Loucy (cell line): Measurements from ENCODE around the gene SSBP2.

Experiments
- H2AFZ ChIP-seq: fragments of 200-600 bp; sonication (generic); 2 replicates; pipeline ENCODE4 v1.6.0; 2016; ENCODE audit warnings: antibody characterized with exemption, mild to moderate bottlenecking, low read length, moderate library complexity
- H3F3A ChIP-seq: fragments of 200-600 bp; 2 replicates; pipeline ENCODE4 v1.6.0; 2016; ENCODE audit warnings: antibody characterized with exemption, low read depth, mild to moderate bottlenecking
- H3K27me3 ChIP-seq: fragments of 200-600 bp; sonication (generic); 2 replicates; pipeline ENCODE4 v1.6.1; 2014; ENCODE audit warnings: low read length, mild to moderate bottlenecking; ENCODE audit not compliant: insufficient read depth, poor library complexity, severe bottlenecking
- H3K36me3 ChIP-seq: fragments of 200-600 bp; sonication (generic); 2 replicates; pipeline ENCODE4 v1.6.1; 2016; ENCODE audit warnings: low read length; ENCODE audit not compliant: insufficient read depth
- H3K4me1 ChIP-seq: fragments of 200-600 bp; sonication (generic); 2 replicates; pipeline ENCODE4 v1.5.1; 2014; ENCODE audit warnings: low read length, mild to moderate bottlenecking; ENCODE audit not compliant: insufficient read depth, poor library complexity, severe bottlenecking
- H3K4me2 ChIP-seq: fragments of 200-600 bp; sonication (generic); 2 replicates; pipeline ENCODE4 v1.6.0; 2014; ENCODE audit warnings: antibody characterized with exemption, low read length, low read depth, mild to moderate bottlenecking; ENCODE audit not compliant: poor library complexity, severe bottlenecking
- H3K4me3 ChIP-seq: fragments of 200-600 bp; sonication (generic); 2 replicates; pipeline ENCODE4 v1.5.1; 2014; ENCODE audit warnings: low read length, mild to moderate bottlenecking, mixed read lengths; ENCODE audit not compliant: poor library complexity, severe bottlenecking
- H3K79me2 ChIP-seq: fragments of 200-600 bp; sonication (generic); 2 replicates; pipeline ENCODE4 v1.6.1; 2014; ENCODE audit warnings: low read length; ENCODE audit not compliant: insufficient read depth
- H3K9ac ChIP-seq: fragments of 200-600 bp; sonication (generic); 2 replicates; pipeline ENCODE4 v1.6.0; 2014; ENCODE audit warnings: mild to moderate bottlenecking, low read depth, low read length, moderate library complexity; ENCODE audit not compliant: poor library complexity, severe bottlenecking
- H3K9me2 ChIP-seq: fragments of 200-600 bp; sonication (generic); replicated peaks from 2 replicates; pipeline ENCODE4 v1.6.1; 2016; ENCODE audit warnings: low read depth, low read length, mixed read lengths
- H3K9me3 ChIP-seq: fragments of 200-600 bp; sonication (generic); 2 replicates; pipeline ENCODE4 v1.6.1; 2014; ENCODE audit warnings: mild to moderate bottlenecking, antibody characterized with exemption, low read length, low read depth; ENCODE audit not compliant: insufficient read depth
- H4K20me1 ChIP-seq: fragments of 200-600 bp; sonication (generic); 2 replicates; pipeline ENCODE4 v1.6.0; 2014; ENCODE audit warnings: antibody characterized with exemption, low read length, mild to moderate bottlenecking; ENCODE audit not compliant: insufficient read depth, poor library complexity, severe bottlenecking
- EZH2phosphoT487 ChIP-seq: fragments of 200-600 bp; IDR thresholded peaks from 2 replicates; pipeline ENCODE4 v1.6.1; 2018; ENCODE audit warnings: antibody characterized with exemption, mild to moderate bottlenecking, moderate library complexity, borderline replicate concordance
- TF ChIP-seq, protein P1 (sequence below): fragments of 200-600 bp; sonication (generic); conservative IDR thresholded peaks from 2 replicates; pipeline ENCODE4 v1.5.1; 2014; ENCODE audit warnings: mild to moderate bottlenecking, antibody characterized with exemption, low read length

SSBP2 gene

DNA sequence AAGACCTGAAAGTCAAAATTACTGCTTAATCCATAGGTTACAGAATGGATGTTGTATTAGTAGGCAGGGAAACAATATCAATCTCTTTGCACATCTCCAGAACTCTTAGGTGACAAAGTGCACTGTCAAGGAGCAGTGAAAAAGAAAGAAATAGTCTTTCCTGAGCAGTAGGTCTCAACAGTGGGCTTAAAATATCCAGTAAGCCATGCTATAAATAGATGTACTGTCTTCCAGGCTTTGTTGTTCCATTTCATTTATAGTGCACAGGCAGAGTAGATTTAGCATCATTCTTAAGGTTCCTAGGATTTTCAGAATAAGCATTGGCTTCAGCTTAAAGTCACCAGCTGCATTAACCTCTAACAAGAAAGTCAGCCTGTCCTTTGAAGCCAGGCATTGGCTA is 50.7 kb downstream of the SSBP2 start:
- Histone ChIP-seq H3K4me2 (no peak overlapping the region), H3K4me1 (peaks cover 14% of the 10 kb centered on the region), H3K36me3 (peaks cover 40% of the 10 kb centered on the region), H3K9me2 (no peaks in the 10 kb centered on the region), H3K4me3 (no peak overlapping the region), H3K9me3 (peaks cover 16% of the 10 kb centered on the region), H3K9ac (no peak overlapping the region), H3K27me3 (no peaks in the 10 kb centered on the region), H3F3A (no peaks in the 10 kb centered on the region), H2AFZ (no peak overlapping the region), H4K20me1 (peaks cover 43% of the 10 kb centered on the region), H3K79me2 (peaks cover 98% of the 10 kb centered on the region)
- TF ChIP-seq, protein P1, sequence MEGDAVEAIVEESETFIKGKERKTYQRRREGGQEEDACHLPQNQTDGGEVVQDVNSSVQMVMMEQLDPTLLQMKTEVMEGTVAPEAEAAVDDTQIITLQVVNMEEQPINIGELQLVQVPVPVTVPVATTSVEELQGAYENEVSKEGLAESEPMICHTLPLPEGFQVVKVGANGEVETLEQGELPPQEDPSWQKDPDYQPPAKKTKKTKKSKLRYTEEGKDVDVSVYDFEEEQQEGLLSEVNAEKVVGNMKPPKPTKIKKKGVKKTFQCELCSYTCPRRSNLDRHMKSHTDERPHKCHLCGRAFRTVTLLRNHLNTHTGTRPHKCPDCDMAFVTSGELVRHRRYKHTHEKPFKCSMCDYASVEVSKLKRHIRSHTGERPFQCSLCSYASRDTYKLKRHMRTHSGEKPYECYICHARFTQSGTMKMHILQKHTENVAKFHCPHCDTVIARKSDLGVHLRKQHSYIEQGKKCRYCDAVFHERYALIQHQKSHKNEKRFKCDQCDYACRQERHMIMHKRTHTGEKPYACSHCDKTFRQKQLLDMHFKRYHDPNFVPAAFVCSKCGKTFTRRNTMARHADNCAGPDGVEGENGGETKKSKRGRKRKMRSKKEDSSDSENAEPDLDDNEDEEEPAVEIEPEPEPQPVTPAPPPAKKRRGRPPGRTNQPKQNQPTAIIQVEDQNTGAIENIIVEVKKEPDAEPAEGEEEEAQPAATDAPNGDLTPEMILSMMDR: no peak
- no peak for TF ChIP-seq EZH2phosphoT487

DNA sequence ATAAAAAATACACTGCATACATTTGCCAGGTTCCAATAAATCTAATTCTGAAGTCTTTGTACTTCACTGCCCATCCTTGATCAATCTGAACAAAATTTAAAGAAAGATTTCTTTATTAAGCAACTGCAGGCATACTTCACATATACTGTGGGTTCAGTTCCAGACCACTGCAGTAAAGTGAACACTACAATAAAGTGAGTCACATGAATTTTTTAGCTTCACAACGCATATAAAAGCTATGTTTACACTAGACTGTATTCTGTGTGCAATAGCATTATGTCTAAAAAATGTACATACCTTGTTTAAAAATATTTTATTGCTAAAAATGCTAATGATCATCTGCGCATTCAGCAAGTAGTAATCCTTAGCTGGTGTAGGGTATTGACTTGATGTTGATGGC is 52.1 kb downstream of the SSBP2 start:
- Histone ChIP-seq H3K27me3 (no peaks in the 10 kb centered on the region), H3K4me2 (no peak overlapping the region), H3K36me3 (peaks cover 45% of the 10 kb centered on the region), H3K9ac (no peak overlapping the region), H3K9me2 (no peaks in the 10 kb centered on the region), H3F3A (no peaks in the 10 kb centered on the region), H3K4me1 (peaks cover 18% of the 10 kb centered on the region), H3K4me3 (no peak overlapping the region), H3K79me2 (peaks cover 98% of the 10 kb centered on the region), H2AFZ (no peak overlapping the region), H4K20me1 (peaks cover 46% of the 10 kb centered on the region), H3K9me3 (peaks cover 16% of the 10 kb centered on the region)
- no peak for TF ChIP-seq EZH2phosphoT487
- TF ChIP-seq, protein P1: no peak

- TF ChIP-seq, protein P1: no peak
- TF ChIP-seq EZH2phosphoT487: no peak
- H3K79me2 ChIP-seq: peaks cover 99% of the 10 kb centered on the region
- no peak overlapping the region for H3K4me2 ChIP-seq
- H4K20me1 ChIP-seq: peaks cover 35% of the 10 kb centered on the region
- peaks cover 16% of the 10 kb centered on the region for H3K9me3 ChIP-seq
- H3F3A ChIP-seq: no peaks in the 10 kb centered on the region
- no peaks in the 10 kb centered on the region for H3K27me3 ChIP-seq
- H3K9me2 ChIP-seq: no peaks in the 10 kb centered on the region
- no peak overlapping the region for H3K9ac ChIP-seq
- peaks cover 18% of the 10 kb centered on the region for H3K4me1 ChIP-seq
- peaks cover 53% of the 10 kb centered on the region for H3K36me3 ChIP-seq
- H2AFZ ChIP-seq: no peak overlapping the region
- H3K4me3 ChIP-seq: no peak overlapping the region
Observed at GRCh38 chr5:81696418-81697397, 54.2 kb downstream of the SSBP2 start.
